A549 (cell line): ENCODE data around the gene MGMT. TPM values are rescaled to one million over a fixed set of nuclear protein-coding genes. Genes with fewer than 3 reads are reported as not detected.

ENCODE experiments used
- ATAC-seq, 2 experiments: fragments of 200-7000 bp in 1 of 2; fragments of >200 bp in 1 of 2; cut with Nextera tagmentation in 1 of 2; cut with Tn5 transposase in 1 of 2; 3 replicates each; pipeline versions ENCODE4 v1.8.0 to v1.9.1; 2018 to 2020; ENCODE audit warnings: mild to moderate bottlenecking in 1 of 2, moderate library complexity in 1 of 2
- CTCF ChIA-PET: fragments of 300-600 bp; sonication (Branson Sonifier 250); formaldehyde crosslinking; extraction: SDS; loops from one replicate; lab custom pipeline; 2021; ENCODE audit warnings: antibody characterized with exemption, inconsistent platforms; lab: Yijun Ruan, JAX
- POLR2A ChIA-PET: fragments of 350-600 bp; formaldehyde crosslinking; extraction: SDS; loops from one replicate; lab custom pipeline; 2021; ENCODE audit warnings: antibody characterized with exemption, inconsistent platforms; lab: Yijun Ruan, JAX
- DNase-seq, 2 experiments: peaks; one replicate each; pipeline versions ENCODE4 v3.0.0 to v3.0.0-alpha.2; 2011 to 2016; ENCODE audit warnings: low read depth in 1 of 2, low spot score in 1 of 2
- FAIRE-seq: peaks from 2 replicates; lab custom pipeline; 2011; peaks lifted over from hg19 to GRCh38; lab: Jason Lieb, UNC
- H3K27ac ChIP-seq, 2 experiments: fragments of >200 bp; sonication (Bioruptor Twin); formaldehyde crosslinking; 3 replicates each; pipeline ENCODE4 v1.5.1; 2016 to 2017
- H3K4me1 ChIP-seq: fragments of >200 bp; sonication (Bioruptor Twin); formaldehyde crosslinking; 3 replicates; pipeline ENCODE4 v1.6.1; 2016
- H3K4me2 ChIP-seq: fragments of >200 bp; sonication (Bioruptor Twin); formaldehyde crosslinking; 3 replicates; pipeline ENCODE4 v1.6.1; 2016
- H3K4me3 ChIP-seq: fragments of >200 bp; sonication (Bioruptor Twin); formaldehyde crosslinking; 3 replicates; pipeline ENCODE4 v1.5.1; 2016
- H3K9me3 ChIP-seq: fragments of >200 bp; sonication (Bioruptor Twin); formaldehyde crosslinking; 3 replicates; pipeline ENCODE4 v1.6.1; 2016
- CBX2 ChIP-seq: fragments of 200-600 bp; sonication (generic); IDR thresholded peaks from 2 replicates; pipeline ENCODE4 v1.6.1; 2016; ENCODE audit warnings: low read depth, mild to moderate bottlenecking, borderline replicate concordance
- CBX8 ChIP-seq: fragments of 200-600 bp; sonication (generic); IDR thresholded peaks from 2 replicates; pipeline ENCODE4 v1.6.1; 2016
- CHD2 ChIP-seq: fragments of 150-350 bp; IDR thresholded peaks from 2 replicates; pipeline ENCODE4 v1.6.1; 2014; ENCODE audit warnings: low read length; ENCODE audit not compliant: partially characterized antibody
- EHF ChIP-seq: fragments of 250-450 bp; sonication (Bioruptor Pico); IDR thresholded peaks from 2 replicates; pipeline ENCODE4 v1.5.0; 2020; ENCODE audit warnings: mild to moderate bottlenecking
- HOXA7 ChIP-seq: fragments of 250-450 bp; sonication (Bioruptor Pico); IDR thresholded peaks from 2 replicates; pipeline ENCODE4 v1.5.0; 2020; ENCODE audit warnings: mild to moderate bottlenecking, moderate library complexity
- NR3C1 ChIP-seq: fragments of >200 bp; sonication (Bioruptor Twin); formaldehyde crosslinking; IDR thresholded peaks from 3 replicates; pipeline ENCODE4 v1.6.1; 2017
- PHF8 ChIP-seq: fragments of 200-600 bp; sonication (generic); IDR thresholded peaks from 2 replicates; pipeline ENCODE4 v1.6.1; 2016; ENCODE audit warnings: low read depth, mild to moderate bottlenecking, antibody characterized with exemption, moderate library complexity, borderline replicate concordance
- POLR2A ChIP-seq: IDR thresholded peaks from 2 replicates; pipeline ENCODE4 v1.6.1; 2012; ENCODE audit warnings: mild to moderate bottlenecking, low read length
- SREBF2 ChIP-seq: fragments of 450-650 bp; IDR thresholded peaks from 2 replicates; pipeline ENCODE4 v1.6.1; 2014; ENCODE audit warnings: mild to moderate bottlenecking, moderate library complexity
- TFCP2L1 ChIP-seq: fragments of 250-450 bp; sonication (Bioruptor Pico); IDR thresholded peaks from 2 replicates; pipeline ENCODE4 v1.5.0; 2021; ENCODE audit warnings: mild to moderate bottlenecking
- TP53 ChIP-seq: fragments of 250-450 bp; sonication (Bioruptor Pico); IDR thresholded peaks from 2 replicates; pipeline ENCODE4 v1.5.0; 2021; ENCODE audit warnings: mild to moderate bottlenecking, moderate library complexity
- ZNF302 ChIP-seq: fragments of 250-450 bp; sonication (Bioruptor Pico); IDR thresholded peaks from 2 replicates; pipeline ENCODE4 v1.9.0; 2021; ENCODE audit warnings: inconsistent platforms, mild to moderate bottlenecking, moderate library complexity
- WGBS: methylation state at CpG from one replicate; pipeline ENCODE4 v1.1.6; 2017; ENCODE audit errors: missing lambda C conversion rate; 5-methylcytosine and 5-hydroxymethylcytosine counted together
- polyA plus RNA-seq, 4 experiments: library from polyadenylated mRNA; depleted of rRNA in 3 of 4; stranded (reverse); fragments of >200 nt; fragmentation: RNase III in 1 of 4; extraction: RNeasy Plus Mini Kit Qiagen cat#74134 plus additional on column Dnase treatment in 1 of 4; gene quantifications; 2 replicates in 3 of 4; 3 replicates in 1 of 4; pipeline ENCODE4 v1.2.3, GENCODE V29; 2011 to 2017
- TF ChIP-seq, protein P1 (sequence below): fragments of 200-600 bp; sonication (generic); IDR thresholded peaks from 2 replicates; pipeline ENCODE4 v1.6.1; 2016; ENCODE audit warnings: antibody characterized with exemption, mild to moderate bottlenecking, moderate library complexity
- TF ChIP-seq, protein P2 (sequence below): fragments of >200 bp; sonication (Bioruptor Twin); formaldehyde crosslinking; IDR thresholded peaks from 3 replicates; pipeline ENCODE4 v1.5.1; 2016
- TF ChIP-seq, protein P3 (sequence below): IDR thresholded peaks from 2 replicates; pipeline ENCODE4 v1.6.1; 2012; ENCODE audit warnings: low read depth, borderline replicate concordance
- TF ChIP-seq, protein P4 (sequence below): fragments of 250-450 bp; sonication (Bioruptor Pico); IDR thresholded peaks from 2 replicates; pipeline ENCODE4 v1.5.0; 2021; ENCODE audit warnings: mild to moderate bottlenecking, moderate library complexity, borderline replicate concordance

The MGMT gene
- polyA plus RNA-seq, 2 of the 4 experiments (the other 2 are of a cell fraction): 4.9 to 5.2 TPM

DNA sequence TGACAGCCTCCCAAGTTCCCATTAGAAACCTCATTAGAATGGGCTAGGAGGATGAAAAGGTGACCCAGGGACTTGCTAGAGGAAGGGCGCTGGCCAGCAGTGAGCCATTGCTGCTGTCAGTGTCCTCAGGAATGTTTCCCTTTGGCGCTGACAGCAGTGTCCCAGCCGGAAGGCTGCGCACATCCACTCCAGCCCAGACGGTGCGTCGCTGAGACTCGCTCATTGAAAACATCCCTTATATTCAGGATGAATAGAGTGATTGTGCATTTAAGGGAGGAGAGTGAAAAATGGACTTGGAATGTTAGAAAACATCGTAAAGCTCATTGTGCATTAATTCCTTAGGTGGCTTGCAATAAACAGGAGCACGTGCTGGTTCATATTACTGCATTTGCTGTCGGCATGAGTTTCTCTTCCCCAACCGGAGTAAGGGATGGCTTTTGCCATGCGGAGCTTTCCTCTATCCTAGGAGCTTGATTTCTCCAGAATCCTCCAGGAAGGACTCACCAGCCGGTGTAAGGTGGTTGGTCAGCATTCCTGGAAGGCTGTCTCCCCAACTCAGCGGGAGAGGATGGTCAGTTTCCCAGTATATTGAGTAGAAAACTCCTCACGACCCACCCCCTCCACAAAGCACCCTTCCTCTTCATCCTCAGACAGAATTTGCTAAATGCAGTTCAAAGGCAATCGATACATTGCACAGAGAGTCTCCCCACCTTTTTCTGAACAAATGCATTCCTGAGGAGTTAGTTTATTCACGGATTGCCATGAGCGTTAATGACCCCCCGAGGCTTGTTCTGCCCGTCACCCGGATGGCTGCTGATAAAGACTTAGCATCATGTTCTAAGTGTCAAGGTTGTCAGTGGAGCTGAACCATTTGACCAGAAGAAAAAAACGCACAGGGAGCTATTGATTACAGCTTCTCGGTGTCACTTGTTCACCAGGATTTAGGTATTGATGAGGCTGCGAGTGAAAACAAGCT lies 295.2 kb downstream of the MGMT start:
- no peak overlapping the region for H3K27ac ChIP-seq
- ChIA-PET CTCF (no interaction called here), POLR2A (no interaction called here)
- H3K4me3 ChIP-seq: no peak overlapping the region
- no peak overlapping the region for H3K4me2 ChIP-seq
- H3K4me1 ChIP-seq: no peaks in the 10 kb centered on the region
- FAIRE-seq (no peak), DNase-seq (no peak), ATAC-seq (no peak)
- no peak for TF ChIP-seq CHD2
- no peak for TF ChIP-seq CBX2
- TF ChIP-seq SREBF2: no peak
- TF ChIP-seq HOXA7 (CRISPR knock-in tag): no peak
- no peaks in the 10 kb centered on the region for H3K9me3 ChIP-seq
- WGBS: 49% methylated on average over 25 of the region's 25 CpGs

DNA sequence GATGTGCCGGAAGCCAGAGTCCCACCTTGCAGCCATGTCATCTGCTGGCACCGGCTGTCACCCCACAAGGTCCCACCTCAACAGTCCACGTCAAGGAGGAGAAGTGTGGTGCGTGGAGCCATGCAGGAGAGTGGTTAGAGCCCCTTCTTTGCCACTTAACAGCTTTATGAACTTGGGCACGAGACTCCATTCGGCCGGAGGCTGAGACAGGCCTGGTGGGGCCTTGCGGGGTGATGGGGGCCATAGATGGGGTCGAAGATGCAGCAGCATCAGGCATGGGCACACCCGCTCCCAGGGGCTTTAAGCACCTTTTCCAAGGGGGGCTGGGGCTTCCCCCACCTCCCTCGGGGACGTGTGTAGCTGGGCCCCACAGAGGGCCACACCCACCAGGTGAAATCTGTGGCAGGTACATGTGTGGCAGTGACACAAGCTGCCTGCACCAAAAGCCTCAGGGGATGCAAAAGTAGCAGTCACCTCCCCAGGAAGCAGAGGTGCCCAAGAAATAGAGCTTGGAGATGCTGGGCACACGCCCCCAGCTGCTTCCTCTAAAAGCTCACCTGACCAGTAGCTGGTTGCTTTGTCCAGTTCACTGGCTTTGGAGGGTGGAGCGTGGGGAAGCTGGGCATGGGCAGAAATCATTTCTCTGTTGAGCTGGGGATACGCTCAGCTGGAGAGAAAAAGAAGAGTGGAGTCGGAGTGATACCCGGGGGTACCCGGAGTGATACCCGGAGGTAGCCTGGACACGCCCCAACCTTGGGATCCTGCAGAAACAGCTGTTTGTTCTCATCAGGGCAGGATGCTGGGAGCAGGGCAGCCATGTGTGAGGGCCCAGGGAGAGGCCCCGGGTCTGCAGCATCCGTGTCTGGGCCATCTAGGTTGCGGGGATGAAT lies 297.2 kb downstream of the MGMT start:
- no peak for ATAC-seq

DNA sequence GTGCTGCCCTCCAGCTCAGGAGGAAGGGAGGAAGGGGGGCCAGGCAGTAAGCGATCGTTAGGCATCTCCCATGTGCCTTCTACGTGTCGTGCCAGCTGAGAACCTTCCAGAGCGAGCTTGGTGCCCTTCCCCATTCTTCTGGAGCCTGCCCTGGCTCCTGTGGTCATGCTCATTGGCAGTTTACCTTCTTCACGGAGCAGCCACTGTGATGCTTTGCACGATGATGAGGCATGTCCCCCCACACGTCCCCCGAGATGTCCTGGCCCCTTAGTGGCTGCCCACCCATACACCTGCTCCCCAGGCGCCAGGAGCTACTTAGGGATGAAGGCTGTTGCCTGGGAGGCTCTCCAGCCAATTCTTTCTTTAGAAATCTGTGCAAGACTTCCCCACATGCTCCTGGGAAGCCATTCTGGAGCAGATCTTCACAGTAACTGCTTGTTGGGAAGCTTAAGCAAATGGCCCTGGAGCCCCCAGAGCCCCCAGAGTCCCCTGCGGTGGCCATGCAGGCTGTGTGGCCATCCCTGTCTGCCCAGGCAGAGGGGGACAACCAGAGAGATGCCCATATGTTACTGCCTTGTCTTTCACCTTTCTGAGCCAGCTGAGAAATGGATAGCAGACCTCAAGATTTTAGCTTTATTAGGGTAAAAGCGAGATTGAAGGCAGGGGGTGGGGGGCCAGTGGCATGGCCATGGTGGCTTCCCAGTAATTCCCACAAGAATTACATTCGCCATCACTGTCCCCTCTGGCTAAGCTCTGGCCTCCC lies 298.0 kb downstream of the MGMT start:
- DNase-seq (no peak), ATAC-seq (no peak), FAIRE-seq (no peak)
- H3K4me2 ChIP-seq: no peak overlapping the region
- H3K9me3 ChIP-seq: no peaks in the 10 kb centered on the region
- H3K4me3 ChIP-seq: no peak overlapping the region
- ChIA-PET POLR2A (no interaction called here), CTCF (interaction anchor here (1.4 kb wide), 1 partner anchor 113 kb away, joined by 3 read pairs; no protein-coding TSS in a partner anchor)
- H3K4me1 ChIP-seq: no peaks in the 10 kb centered on the region
- WGBS: 11% methylated on average over 6 of the region's 13 CpGs
- H3K27ac ChIP-seq: no peak overlapping the region
- TF ChIP-seq ZNF302: no peak
- TF ChIP-seq, protein P1, sequence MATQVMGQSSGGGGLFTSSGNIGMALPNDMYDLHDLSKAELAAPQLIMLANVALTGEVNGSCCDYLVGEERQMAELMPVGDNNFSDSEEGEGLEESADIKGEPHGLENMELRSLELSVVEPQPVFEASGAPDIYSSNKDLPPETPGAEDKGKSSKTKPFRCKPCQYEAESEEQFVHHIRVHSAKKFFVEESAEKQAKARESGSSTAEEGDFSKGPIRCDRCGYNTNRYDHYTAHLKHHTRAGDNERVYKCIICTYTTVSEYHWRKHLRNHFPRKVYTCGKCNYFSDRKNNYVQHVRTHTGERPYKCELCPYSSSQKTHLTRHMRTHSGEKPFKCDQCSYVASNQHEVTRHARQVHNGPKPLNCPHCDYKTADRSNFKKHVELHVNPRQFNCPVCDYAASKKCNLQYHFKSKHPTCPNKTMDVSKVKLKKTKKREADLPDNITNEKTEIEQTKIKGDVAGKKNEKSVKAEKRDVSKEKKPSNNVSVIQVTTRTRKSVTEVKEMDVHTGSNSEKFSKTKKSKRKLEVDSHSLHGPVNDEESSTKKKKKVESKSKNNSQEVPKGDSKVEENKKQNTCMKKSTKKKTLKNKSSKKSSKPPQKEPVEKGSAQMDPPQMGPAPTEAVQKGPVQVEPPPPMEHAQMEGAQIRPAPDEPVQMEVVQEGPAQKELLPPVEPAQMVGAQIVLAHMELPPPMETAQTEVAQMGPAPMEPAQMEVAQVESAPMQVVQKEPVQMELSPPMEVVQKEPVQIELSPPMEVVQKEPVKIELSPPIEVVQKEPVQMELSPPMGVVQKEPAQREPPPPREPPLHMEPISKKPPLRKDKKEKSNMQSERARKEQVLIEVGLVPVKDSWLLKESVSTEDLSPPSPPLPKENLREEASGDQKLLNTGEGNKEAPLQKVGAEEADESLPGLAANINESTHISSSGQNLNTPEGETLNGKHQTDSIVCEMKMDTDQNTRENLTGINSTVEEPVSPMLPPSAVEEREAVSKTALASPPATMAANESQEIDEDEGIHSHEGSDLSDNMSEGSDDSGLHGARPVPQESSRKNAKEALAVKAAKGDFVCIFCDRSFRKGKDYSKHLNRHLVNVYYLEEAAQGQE: no peak
- TF ChIP-seq, protein P2, sequence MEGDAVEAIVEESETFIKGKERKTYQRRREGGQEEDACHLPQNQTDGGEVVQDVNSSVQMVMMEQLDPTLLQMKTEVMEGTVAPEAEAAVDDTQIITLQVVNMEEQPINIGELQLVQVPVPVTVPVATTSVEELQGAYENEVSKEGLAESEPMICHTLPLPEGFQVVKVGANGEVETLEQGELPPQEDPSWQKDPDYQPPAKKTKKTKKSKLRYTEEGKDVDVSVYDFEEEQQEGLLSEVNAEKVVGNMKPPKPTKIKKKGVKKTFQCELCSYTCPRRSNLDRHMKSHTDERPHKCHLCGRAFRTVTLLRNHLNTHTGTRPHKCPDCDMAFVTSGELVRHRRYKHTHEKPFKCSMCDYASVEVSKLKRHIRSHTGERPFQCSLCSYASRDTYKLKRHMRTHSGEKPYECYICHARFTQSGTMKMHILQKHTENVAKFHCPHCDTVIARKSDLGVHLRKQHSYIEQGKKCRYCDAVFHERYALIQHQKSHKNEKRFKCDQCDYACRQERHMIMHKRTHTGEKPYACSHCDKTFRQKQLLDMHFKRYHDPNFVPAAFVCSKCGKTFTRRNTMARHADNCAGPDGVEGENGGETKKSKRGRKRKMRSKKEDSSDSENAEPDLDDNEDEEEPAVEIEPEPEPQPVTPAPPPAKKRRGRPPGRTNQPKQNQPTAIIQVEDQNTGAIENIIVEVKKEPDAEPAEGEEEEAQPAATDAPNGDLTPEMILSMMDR: no peak
- no peak for TF ChIP-seq PHF8
- TF ChIP-seq, protein P3, sequence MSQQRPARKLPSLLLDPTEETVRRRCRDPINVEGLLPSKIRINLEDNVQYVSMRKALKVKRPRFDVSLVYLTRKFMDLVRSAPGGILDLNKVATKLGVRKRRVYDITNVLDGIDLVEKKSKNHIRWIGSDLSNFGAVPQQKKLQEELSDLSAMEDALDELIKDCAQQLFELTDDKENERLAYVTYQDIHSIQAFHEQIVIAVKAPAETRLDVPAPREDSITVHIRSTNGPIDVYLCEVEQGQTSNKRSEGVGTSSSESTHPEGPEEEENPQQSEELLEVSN: no peak
- no peak for TF ChIP-seq SREBF2
- no peak for TF ChIP-seq CBX8
- no peak for TF ChIP-seq TFCP2L1 (CRISPR knock-in tag)
- TF ChIP-seq, protein P4, sequence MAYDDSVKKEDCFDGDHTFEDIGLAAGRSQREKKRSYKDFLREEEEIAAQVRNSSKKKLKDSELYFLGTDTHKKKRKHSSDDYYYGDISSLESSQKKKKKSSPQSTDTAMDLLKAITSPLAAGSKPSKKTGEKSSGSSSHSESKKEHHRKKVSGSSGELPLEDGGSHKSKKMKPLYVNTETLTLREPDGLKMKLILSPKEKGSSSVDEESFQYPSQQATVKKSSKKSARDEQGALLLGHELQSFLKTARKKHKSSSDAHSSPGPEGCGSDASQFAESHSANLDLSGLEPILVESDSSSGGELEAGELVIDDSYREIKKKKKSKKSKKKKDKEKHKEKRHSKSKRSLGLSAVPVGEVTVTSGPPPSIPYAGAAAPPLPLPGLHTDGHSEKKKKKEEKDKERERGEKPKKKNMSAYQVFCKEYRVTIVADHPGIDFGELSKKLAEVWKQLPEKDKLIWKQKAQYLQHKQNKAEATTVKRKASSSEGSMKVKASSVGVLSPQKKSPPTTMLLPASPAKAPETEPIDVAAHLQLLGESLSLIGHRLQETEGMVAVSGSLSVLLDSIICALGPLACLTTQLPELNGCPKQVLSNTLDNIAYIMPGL (CRISPR knock-in tag): no peak
- TF ChIP-seq TP53: no peak

More for the DNA sequence above, 297.2 kb downstream of the MGMT start:
- Histone ChIP-seq H3K4me2 (no peak overlapping the region), H3K4me1 (no peaks in the 10 kb centered on the region), H3K27ac (no peak overlapping the region), H3K4me3 (no peak overlapping the region), H3K9me3 (no peaks in the 10 kb centered on the region)
- CTCF ChIA-PET: interaction anchor here (1.4 kb wide), 1 partner anchor 114 kb away, joined by 3 read pairs; no protein-coding TSS in a partner anchor
- POLR2A ChIA-PET: no interaction called here
- WGBS: 41% methylated on average over 22 of the region's 23 CpGs
- no peak for TF ChIP-seq NR3C1
- no peak for TF ChIP-seq POLR2A
- TF ChIP-seq TFCP2L1 (CRISPR knock-in tag): no peak
- TF ChIP-seq, protein P2: no peak
- TF ChIP-seq EHF: no peak
- FAIRE-seq: no peak
- DNase-seq: no peak
